Astrocyte (in vitro differentiated cells and primary cell): ENCODE results near the gene PPP2R3B. TPM values are rescaled to one million over a fixed set of nuclear protein-coding genes. Genes with fewer than 3 reads are reported as not detected.

Experiments used
- DNase-seq: peaks from one replicate; pipeline ENCODE4 v3.0.0-alpha.2; 2010; ENCODE audit warnings: low read depth
- FAIRE-seq: peaks from 2 replicates; lab custom pipeline; 2011; peaks lifted over from hg19 to GRCh38; lab: Jason Lieb, UNC
- H2AFZ ChIP-seq: 2 replicates; pipeline ENCODE4 v1.6.0; 2012; ENCODE audit warnings: low read depth, low read length, inconsistent platforms
- H3K27ac ChIP-seq: 2 replicates; pipeline ENCODE4 v1.5.1; 2011; ENCODE audit warnings: low read depth, low read length, inconsistent platforms
- H3K27me3 ChIP-seq: 2 replicates; pipeline ENCODE4 v1.6.0; 2011; ENCODE audit warnings: low read length, inconsistent platforms; ENCODE audit not compliant: insufficient read depth
- H3K36me3 ChIP-seq: 2 replicates; pipeline ENCODE4 v1.5.1; 2011; ENCODE audit warnings: low read length, inconsistent platforms; ENCODE audit not compliant: insufficient read depth
- H3K4me1 ChIP-seq: 2 replicates; pipeline ENCODE4 v1.5.1; 2011; ENCODE audit warnings: low read length, inconsistent platforms; ENCODE audit not compliant: insufficient read depth
- H3K4me2 ChIP-seq: 2 replicates; pipeline ENCODE4 v1.6.0; 2012; ENCODE audit warnings: low read length, inconsistent platforms
- H3K4me3 ChIP-seq: 2 replicates; pipeline ENCODE4 v1.5.1; 2011; ENCODE audit warnings: low read depth, mild to moderate bottlenecking, low read length, inconsistent platforms; ENCODE audit not compliant: insufficient read depth
- H3K79me2 ChIP-seq: 2 replicates; pipeline ENCODE4 v1.6.0; 2012; ENCODE audit warnings: mild to moderate bottlenecking, low read length, inconsistent platforms; ENCODE audit not compliant: insufficient read depth
- H3K9ac ChIP-seq: 2 replicates; pipeline ENCODE4 v1.6.0; 2012; ENCODE audit warnings: mild to moderate bottlenecking, low read length, inconsistent platforms
- H3K9me3 ChIP-seq: 2 replicates; pipeline ENCODE4 v1.5.1; 2012; ENCODE audit warnings: low read depth, mild to moderate bottlenecking, low read length, inconsistent platforms; ENCODE audit not compliant: insufficient read depth
- H4K20me1 ChIP-seq: 2 replicates; pipeline ENCODE4 v1.6.0; 2012; ENCODE audit warnings: low read length, inconsistent platforms; ENCODE audit not compliant: insufficient read depth
- H3K27ac Mint-ChIP-seq: one replicate; pipeline ENCODE4 v1.8.0; 2021; ENCODE audit warnings: mild to moderate bottlenecking, mixed read lengths; ENCODE audit not compliant: unreplicated experiment
- H3K27me3 Mint-ChIP-seq: one replicate; pipeline ENCODE4 v1.8.0; 2021; ENCODE audit warnings: low read depth, mixed read lengths; ENCODE audit not compliant: unreplicated experiment
- H3K36me3 Mint-ChIP-seq: one replicate; pipeline ENCODE4 v1.8.0; 2021; ENCODE audit warnings: low read depth, mixed read lengths; ENCODE audit not compliant: unreplicated experiment
- H3K4me1 Mint-ChIP-seq: one replicate; pipeline ENCODE4 v1.8.0; 2021; ENCODE audit warnings: low read depth, mixed read lengths; ENCODE audit not compliant: unreplicated experiment
- H3K4me3 Mint-ChIP-seq: one replicate; pipeline ENCODE4 v1.8.0; 2021; ENCODE audit warnings: mild to moderate bottlenecking, moderate library complexity, mixed read lengths; ENCODE audit not compliant: unreplicated experiment
- H3K9me3 Mint-ChIP-seq: one replicate; pipeline ENCODE4 v1.8.0; 2021; ENCODE audit warnings: mild to moderate bottlenecking, mixed read lengths; ENCODE audit not compliant: unreplicated experiment
- EZH2 ChIP-seq: IDR thresholded peaks from 2 replicates; pipeline ENCODE4 v1.6.1; 2012; ENCODE audit warnings: mild to moderate bottlenecking, low read length, inconsistent platforms; ENCODE audit not compliant: insufficient read depth
- total RNA-seq: library from RNA; stranded (reverse); gene quantifications from 2 replicates; pipeline ENCODE4 v1.2.1, GENCODE V29; 2021
- TF ChIP-seq, protein P1 (sequence below): IDR thresholded peaks from 2 replicates; pipeline ENCODE4 v1.5.1; 2011; ENCODE audit warnings: low read depth, mild to moderate bottlenecking, inconsistent platforms, low read length, moderate library complexity; ENCODE audit not compliant: insufficient read depth

The PPP2R3B gene
- total RNA-seq, 1 donor from 2014 or later: 44.7 TPM

DNA sequence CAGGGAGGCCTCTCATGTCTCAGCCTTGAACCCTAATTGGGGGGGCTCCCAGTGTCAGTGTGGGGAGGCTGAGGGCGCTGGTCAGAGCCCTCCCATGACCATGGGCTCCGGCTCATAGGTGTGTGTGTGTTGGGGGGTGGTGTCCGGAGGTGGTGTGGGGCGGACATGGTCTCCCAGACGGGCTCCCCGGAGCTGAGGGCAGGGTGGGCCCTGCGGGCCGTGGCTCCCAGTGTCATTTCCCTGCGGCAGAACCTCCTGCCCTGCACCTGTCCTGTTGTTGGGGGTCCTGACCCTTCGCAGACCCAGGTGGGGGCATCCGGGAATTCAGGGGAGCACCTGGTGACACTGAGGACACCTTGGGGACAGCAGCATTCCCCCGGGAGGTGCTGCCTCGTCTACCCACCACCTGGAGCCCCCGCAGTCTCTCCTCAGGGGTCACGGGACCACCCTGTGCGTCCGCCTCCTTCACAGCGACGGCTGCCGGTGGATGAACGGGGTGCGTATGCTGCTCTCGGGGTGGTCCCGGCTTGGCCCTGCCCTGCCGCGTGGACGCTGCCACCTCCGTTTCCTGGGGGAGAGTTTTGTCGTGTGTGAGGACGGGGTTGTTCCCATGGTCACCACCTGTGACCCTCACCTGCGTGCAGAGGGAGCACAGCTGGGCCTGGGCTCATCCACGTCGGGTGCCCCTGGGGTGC, 53.6 kb downstream of the PPP2R3B start:
- FAIRE-seq (no peak), DNase-seq (no peak)
- no peaks in the 10 kb centered on the region for H3K79me2 ChIP-seq
- H3K27ac Mint-ChIP-seq: no peak overlapping the region
- H2AFZ ChIP-seq: no peak overlapping the region
- TF ChIP-seq EZH2: no peak
- H3K27me3 Mint-ChIP-seq: no peaks in the 10 kb centered on the region
- no peak overlapping the region for H3K4me3 Mint-ChIP-seq
- peaks cover 16% of the 10 kb centered on the region for H3K9me3 Mint-ChIP-seq
- peaks cover 18% of the 10 kb centered on the region for H3K36me3 Mint-ChIP-seq
- no peaks in the 10 kb centered on the region for H4K20me1 ChIP-seq
- peaks cover 2% of the 10 kb centered on the region for H3K4me1 Mint-ChIP-seq
- no peak overlapping the region for H3K4me3 ChIP-seq
- H3K4me2 ChIP-seq: no peak overlapping the region
- H3K9me3 ChIP-seq: no peaks in the 10 kb centered on the region
- H3K27me3 ChIP-seq: no peaks in the 10 kb centered on the region
- no peak overlapping the region for H3K27ac ChIP-seq
- no peaks in the 10 kb centered on the region for H3K36me3 ChIP-seq
- H3K4me1 ChIP-seq: peaks cover 8% of the 10 kb centered on the region
- H3K9ac ChIP-seq: no peak overlapping the region

GRCh38 chrX:332496-332860, 54.2 kb downstream of the PPP2R3B start:
- Mint-ChIP-seq H3K9me3 (peaks cover 11% of the 10 kb centered on the region), H3K27me3 (no peaks in the 10 kb centered on the region), H3K4me1 (peaks cover 2% of the 10 kb centered on the region), H3K4me3 (no peak overlapping the region), H3K27ac (no peak overlapping the region), H3K36me3 (peaks cover 15% of the 10 kb centered on the region)
- DNase-seq (no peak), FAIRE-seq (no peak)
- Histone ChIP-seq H3K79me2 (no peaks in the 10 kb centered on the region), H2AFZ (no peak overlapping the region), H3K4me1 (peaks cover 8% of the 10 kb centered on the region), H3K36me3 (no peaks in the 10 kb centered on the region), H3K4me3 (no peak overlapping the region), H3K9me3 (no peaks in the 10 kb centered on the region), H3K4me2 (no peak overlapping the region), H3K27me3 (no peaks in the 10 kb centered on the region), H4K20me1 (no peaks in the 10 kb centered on the region), H3K27ac (no peak overlapping the region), H3K9ac (no peak overlapping the region)
- TF ChIP-seq EZH2: no peak
- TF ChIP-seq, protein P1, sequence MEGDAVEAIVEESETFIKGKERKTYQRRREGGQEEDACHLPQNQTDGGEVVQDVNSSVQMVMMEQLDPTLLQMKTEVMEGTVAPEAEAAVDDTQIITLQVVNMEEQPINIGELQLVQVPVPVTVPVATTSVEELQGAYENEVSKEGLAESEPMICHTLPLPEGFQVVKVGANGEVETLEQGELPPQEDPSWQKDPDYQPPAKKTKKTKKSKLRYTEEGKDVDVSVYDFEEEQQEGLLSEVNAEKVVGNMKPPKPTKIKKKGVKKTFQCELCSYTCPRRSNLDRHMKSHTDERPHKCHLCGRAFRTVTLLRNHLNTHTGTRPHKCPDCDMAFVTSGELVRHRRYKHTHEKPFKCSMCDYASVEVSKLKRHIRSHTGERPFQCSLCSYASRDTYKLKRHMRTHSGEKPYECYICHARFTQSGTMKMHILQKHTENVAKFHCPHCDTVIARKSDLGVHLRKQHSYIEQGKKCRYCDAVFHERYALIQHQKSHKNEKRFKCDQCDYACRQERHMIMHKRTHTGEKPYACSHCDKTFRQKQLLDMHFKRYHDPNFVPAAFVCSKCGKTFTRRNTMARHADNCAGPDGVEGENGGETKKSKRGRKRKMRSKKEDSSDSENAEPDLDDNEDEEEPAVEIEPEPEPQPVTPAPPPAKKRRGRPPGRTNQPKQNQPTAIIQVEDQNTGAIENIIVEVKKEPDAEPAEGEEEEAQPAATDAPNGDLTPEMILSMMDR: no peak

- H3K27ac ChIP-seq: no peak overlapping the region
- peaks cover 2% of the 10 kb centered on the region for H3K4me1 Mint-ChIP-seq
- peak overlapping the region; percentile 46 for H3K9ac ChIP-seq
- H3K79me2 ChIP-seq: no peaks in the 10 kb centered on the region
- H3K36me3 ChIP-seq: no peaks in the 10 kb centered on the region
- no peaks in the 10 kb centered on the region for H3K27me3 Mint-ChIP-seq
- no peaks in the 10 kb centered on the region for H4K20me1 ChIP-seq
- no peak for FAIRE-seq
- H3K27ac Mint-ChIP-seq: no peak overlapping the region
- H3K9me3 ChIP-seq: no peaks in the 10 kb centered on the region
- H3K9me3 Mint-ChIP-seq: peaks cover 11% of the 10 kb centered on the region
- H3K4me3 ChIP-seq: no peak overlapping the region
- no peak overlapping the region for H3K4me3 Mint-ChIP-seq
- TF ChIP-seq EZH2: no peak
- TF ChIP-seq, protein P1: no peak
- peaks cover 9% of the 10 kb centered on the region for H3K36me3 Mint-ChIP-seq
- H2AFZ ChIP-seq: peak overlapping the region; percentile 68
- H3K4me1 ChIP-seq: peaks cover 8% of the 10 kb centered on the region
- H3K27me3 ChIP-seq: no peaks in the 10 kb centered on the region
- no peak for DNase-seq
- H3K4me2 ChIP-seq: peak overlapping the region; percentile 81
Measured at GRCh38 chrX:331825-332495, 54.7 kb downstream of the PPP2R3B start.
